Measurements from ENCODE around the gene TK2. TPM values are rescaled to one million over a fixed set of nuclear protein-coding genes. Genes with fewer than 3 reads are reported as not detected.
"Not testable (repeated sequence)": the region's sequence is repeated elsewhere in the genome, so short reads cannot be mapped to it uniquely, and the experiment has no call there.

The TK2 gene
- total and polyA plus RNA-seq, 2 experiments from 2014 or later, result 1.8 to 4.2 TPM

DNA sequence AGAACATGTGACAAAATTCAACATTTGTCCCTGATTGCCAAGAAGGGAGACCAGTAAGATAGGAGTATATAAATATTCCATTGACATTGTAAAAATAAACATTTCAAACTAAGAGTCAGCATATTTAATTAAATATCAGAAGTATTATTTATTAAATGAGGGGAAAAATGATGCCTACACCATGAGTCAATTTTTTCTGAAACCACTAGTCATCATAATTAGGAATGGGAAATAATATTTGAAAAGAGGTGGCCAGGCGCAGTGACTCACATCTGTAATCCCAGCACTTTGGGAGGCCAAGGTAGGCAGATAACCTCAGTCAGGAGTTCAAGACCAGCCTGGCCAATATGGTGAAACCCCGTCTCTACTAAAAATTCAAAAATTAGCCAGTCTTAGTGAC is 18.4 kb upstream of the TK2 start (continued):
- TF ChIP-seq STAT1 (IDR thresholded peaks at IDR 0.05; ENCODE audit: unreplicated experiment) (no peak), NANOG (IDR thresholded peaks at IDR 0.05; ENCODE audit: borderline replicate concordance) (no peak), ETS1 (IDR thresholded peaks at IDR 0.05) (no peak), EZH2phosphoT487 (IDR thresholded peaks at IDR 0.05; ENCODE audit: unreplicated experiment) (no peak), CTCF (conservative IDR thresholded peaks at IDR 0.05; ENCODE audit: low read depth in 2 of 2) (no peak), EZH2 (IDR thresholded peaks at IDR 0.05; ENCODE audit: low read depth, unreplicated experiment) (no peak), ZNF331 (CRISPR knock-in tag; IDR thresholded peaks at IDR 0.05; ENCODE audit: low read depth) (no peak), CREB1 (CRISPR knock-in tag; IDR thresholded peaks at IDR 0.05; ENCODE audit: low read depth) (no peak), POLR2AphosphoS5 (IDR thresholded peaks at IDR 0.05; ENCODE audit: low read depth) (no peak), REST (IDR thresholded peaks at IDR 0.05; ENCODE audit: unreplicated experiment) (no peak)

GRCh38 chr16:66567270-66567669 is 17.3 kb upstream of the TK2 start:
- H3K4me1 ChIP-seq (ENCODE audit: insufficient read depth); H3K4me2 ChIP-seq; DNase-seq (ENCODE audit: low spot score); H3K4me3 Mint-ChIP-seq; ATAC-seq; H3K27ac ChIP-seq (ENCODE audit: low read depth); H3F3A ChIP-seq (replicated peaks; ENCODE audit: low read depth); H3K27me3 ChIP-seq (ENCODE audit: insufficient read depth); H2AFZ ChIP-seq; H4K20me1 ChIP-seq (replicated peaks; ENCODE audit: insufficient read depth); H3K27ac Mint-ChIP-seq; H3K9me3 Mint-ChIP-seq; H3K36me3 Mint-ChIP-seq (ENCODE audit: low read depth); H3K36me3 ChIP-seq (ENCODE audit: insufficient read depth); H3K4me1 Mint-ChIP-seq; H3K9me2 ChIP-seq (ENCODE audit: insufficient read depth); H3K27me3 Mint-ChIP-seq (ENCODE audit: insufficient read depth, low read depth, poor library complexity); H3K79me2 ChIP-seq (replicated peaks; ENCODE audit: insufficient read depth); H3K4me3 ChIP-seq: not testable (repeated sequence)

Measured in GM23338 (cell line).